ENCODE results near the gene CELA3B.
"Not testable (repeated sequence)": the region's sequence is repeated elsewhere in the genome, so short reads cannot be mapped to it uniquely, and the experiment has no call there.

The CELA3B gene

DNA sequence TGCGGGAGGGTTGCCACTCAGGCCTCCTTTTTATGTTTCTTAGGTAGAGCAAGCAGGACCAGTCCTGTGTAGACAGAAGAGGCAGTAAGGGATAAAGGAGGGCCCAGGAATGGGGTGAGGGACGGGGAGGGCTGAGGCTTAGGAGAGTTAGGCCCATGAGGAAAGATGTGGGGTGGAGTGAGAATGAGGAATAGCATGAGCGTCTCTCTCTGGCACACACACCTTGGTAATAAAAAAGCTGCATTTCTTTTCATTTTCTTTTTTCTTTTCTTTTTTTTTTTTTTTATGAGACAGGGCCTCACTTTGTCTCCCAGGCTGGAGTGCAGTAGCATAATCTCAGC lies 32.1 kb upstream of the CELA3B start:
- no peak for DNase-seq (ENCODE audit: low read depth)

DNA sequence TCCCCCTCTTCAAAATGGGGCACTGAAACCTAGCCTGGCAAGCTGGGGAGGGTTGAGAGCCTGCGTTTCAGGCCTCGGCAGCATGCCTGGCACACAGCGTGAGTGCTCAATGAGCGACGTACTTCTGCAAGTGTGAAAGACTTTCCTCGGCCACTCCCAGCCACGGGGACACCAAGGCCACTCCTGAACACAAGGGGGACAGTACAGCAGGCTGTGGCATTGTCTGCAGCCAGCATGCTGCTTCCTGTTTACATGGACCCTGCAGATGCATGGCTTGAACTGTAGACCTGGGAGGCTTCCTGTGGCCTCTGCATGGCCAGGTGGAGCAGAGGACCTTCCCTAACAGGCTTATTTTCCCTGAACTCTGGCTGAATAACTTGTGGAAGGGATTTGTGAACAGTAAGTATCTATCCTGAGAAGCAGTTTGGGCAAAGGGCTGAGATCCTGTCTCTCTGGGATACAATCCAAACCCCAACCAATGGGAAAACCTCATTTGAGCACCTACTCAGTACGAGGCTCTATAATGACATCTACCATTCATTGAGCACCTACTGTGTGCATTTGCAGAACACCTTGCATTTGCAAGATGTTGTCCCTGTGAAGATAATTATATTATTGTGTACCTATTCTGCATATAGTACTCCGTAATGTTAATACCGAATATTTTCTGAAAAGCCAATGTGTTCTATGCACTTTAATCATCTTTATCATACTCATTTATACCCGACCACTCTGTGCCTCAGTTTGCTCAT lies 29.8 kb upstream of the CELA3B start:
- no peak for DNase-seq (ENCODE audit: low read depth)

DNA sequence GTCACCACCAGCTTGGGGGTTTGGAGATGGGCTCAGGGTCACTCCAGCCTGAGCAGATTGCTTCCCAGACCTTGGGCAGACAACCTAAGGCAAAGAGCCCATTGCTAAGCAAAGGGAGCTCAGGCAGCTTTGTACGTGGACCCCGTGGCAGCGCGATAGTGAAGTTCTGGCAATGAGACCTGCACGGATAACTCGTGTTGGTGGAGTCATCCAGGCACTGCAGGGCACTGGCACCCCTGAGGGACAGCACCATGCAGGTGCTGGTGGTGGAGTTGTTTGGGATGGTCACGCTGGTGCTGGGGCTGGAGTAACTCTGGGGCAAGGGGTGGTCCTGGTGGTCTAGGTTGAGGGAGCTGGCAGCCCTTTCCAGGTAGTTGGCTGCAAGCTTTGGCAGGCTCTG lies 26.1 kb upstream of the CELA3B start:
- no peak for DNase-seq (ENCODE audit: low read depth)

DNA sequence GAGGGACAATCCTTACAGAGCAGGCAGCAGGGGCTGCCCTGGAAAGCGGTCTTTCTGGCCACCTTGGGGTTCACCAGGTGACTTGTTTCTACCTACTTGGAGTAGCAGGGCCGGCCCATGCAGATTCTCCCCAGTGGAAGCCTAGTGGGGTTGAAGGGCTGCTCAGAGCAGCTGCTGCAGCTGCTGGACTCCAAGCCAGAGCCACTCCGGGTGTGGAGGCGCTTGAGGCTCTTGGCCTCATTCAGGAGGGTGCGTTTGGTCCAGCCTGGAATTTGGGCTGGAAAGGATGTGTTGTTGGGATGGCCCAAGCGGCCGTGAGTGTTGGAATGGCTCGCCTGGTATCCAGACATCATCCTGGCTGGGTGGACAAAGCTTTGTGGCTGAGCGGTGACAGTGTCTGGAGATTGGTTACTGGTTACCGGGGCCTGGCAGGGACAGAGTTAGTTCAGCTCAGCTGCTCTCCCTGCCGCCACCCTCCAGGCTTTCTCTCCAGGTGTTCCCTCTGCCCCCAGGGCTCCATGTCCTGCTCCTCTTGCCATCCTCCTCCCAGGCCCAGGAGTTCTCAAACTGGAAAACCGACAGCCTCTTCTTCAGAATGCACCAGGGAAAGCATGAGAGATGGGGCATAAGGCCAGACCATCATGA lies 25.5 kb upstream of the CELA3B start:
- DNase-seq (ENCODE audit: low read depth) = no peak

DNA sequence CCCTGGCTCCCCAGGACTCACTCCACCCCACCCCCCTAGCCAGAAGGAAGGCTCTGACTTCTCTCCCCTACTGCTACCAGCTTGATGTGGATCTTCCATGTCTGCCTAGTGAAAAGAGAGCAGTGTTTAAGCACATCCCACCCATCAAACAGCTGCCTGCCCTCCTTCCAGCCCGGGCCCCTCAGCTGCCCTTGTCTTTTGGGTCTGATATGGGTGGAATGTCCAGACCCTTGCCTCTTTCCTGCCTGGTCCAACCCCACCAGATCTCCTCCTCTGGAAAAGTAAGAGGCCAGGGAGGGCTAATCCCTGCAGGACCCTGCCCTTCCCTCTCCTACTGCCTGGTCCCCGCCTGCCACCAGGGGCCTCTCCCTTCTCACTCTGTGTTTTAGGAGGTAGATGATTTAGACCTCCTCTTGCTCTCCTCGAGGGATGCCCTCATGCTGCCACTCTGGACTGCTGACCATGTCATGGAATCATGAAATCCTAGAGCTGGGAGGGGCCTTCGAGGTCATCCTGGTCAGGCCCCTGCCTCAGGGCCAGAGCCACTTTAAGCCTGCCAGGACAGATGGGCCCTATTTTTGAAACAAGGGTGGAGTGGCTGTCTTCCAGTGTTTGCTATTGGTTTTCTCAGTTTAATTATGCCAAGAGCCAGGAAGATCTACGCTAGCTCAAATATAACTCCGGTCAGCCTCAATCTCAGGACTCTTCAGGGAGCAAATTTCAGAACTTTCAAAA lies 23.9 kb upstream of the CELA3B start:
- DNase-seq (ENCODE audit: low read depth) = no peak

DNA sequence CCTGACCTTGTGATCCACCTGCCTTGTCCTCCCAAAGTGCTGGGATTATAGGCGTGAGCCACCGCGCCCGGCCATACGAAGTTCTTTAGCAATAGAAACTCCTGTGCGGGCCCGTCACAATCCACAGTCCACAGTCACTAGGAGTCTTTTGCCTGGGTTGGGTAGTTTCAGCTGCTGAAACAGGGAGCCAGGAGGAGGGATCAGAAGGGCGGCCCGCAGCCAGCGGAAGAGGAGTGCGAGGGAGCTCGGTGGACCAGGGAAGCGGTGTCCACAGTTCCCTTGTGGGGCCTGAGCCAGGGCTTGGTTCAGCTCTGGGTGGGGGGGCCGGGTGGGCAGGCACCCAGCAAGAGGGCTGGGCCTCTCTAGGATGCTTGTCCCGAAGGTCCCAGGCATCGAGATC lies 21.8 kb upstream of the CELA3B start:
- no peak for DNase-seq (ENCODE audit: low read depth)

DNA sequence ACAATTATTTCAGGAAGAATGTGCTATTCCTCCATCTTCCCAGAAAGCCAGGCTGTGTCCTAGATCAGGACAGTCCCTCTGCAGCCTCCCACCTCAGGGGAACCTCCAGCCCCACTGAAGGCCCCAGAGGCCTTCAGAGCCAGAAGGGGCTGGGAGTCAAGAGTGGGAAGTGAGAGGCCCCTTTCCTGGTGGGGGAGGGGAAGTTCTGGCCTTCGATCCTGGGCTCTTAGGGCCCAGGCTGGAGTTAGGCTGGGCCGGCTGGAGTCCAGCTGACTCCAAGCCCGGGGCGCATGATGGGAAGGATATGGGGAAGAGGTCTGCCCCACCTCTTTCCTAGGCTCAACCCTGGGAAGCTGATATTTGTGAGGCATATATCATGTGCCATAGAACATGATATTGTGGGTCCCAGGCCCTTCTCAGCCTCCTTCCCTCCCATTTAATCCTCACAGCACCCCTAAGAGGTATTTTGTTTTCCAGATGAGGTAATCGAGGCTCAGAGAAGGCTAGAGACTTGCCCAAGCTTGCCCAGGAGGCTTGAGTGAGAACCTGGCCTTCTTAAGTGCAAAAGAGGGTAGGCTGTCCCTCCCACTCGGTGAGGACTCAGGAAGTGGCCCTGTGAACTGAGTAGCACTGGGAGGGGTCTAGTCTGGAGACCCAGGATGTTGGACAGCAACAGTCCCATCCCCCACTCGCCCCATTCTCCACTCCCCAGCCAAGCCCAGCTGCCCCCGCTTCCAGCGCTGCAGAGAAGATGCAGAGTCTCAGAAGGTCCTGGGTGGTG lies 21.1 kb upstream of the CELA3B start:
- DNase-seq (ENCODE audit: low read depth) = no peak

DNA sequence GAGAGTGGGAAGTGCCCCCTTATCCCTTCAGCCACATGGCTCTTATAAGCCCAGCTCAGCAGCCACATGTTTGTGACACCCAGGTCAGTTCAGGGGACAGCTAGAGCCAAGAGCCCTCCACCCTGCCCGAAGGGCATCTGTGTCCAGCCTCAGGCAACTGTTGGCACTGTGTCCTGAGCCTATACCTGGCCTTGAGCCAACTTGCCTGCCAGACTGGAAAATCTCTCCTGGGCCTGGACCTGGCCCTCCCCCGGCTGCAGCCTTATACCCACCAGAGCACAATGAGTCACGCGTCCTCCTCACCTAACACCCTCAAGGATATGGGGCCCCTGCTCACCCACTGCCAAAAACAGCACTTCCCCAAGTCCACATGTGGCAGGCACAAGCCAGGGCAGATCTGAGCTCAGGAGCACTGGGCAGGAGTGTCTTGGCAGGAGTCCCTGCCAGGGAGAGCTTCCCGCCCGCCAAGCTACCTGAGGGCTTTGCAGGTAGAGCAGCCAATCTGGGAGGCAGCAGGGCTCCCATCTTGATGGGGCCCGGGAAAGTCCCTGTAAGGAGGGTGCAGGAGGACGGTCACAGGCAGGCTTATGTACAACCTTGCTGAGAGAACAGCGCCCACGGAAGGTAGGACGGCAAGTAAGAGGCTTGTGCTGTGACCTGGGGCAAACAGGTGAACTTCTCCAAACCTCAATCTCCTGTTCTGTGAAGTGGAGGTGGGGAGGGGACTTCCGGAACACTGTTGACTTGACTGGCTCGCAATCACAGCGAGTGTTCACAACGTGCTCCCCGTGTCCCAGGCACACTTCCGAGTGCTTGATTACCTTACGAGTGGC lies 19.9 kb upstream of the CELA3B start:
- no peak for DNase-seq (ENCODE audit: low read depth)

DNA sequence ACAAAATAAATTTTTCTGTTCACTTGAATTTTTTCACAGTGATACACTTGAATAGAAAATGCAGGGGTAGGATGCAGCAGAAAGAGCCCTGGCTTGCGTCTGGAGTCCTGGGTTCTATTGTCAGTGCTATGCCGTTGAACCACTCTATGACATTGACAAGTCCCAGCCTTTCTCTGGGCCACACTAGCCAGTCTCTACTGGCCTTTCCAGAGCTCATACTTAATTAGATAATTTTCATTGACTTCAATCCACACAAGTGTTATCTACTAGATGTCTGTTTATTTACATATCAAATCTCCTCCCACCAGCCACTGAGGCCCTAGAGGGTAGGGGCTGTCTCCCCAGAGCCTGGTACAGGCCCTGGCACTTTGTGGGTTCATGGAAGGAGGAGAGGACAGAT lies 15.5 kb upstream of the CELA3B start:
- DNase-seq (ENCODE audit: low read depth) = no peak

DNA sequence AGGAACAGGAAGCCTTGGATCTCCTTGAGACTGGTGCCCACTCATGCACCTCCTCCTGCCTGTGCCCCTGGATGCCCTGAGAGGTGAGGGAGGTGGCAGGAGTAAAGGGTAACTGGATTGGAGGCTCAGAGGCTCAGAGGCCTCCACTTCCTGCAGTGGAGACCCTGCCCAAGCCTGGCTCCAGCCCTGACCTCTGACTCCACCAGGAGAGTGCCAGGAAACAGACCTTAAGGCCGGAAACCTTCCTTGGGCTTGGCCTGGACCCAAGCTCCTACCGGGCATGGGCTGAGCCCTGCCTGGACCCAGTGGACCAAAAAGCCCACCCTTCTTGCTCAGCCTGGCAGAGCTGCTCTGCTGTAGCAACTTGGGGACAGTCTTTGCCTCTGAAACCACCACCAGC lies 15.0 kb upstream of the CELA3B start:
- DNase-seq (ENCODE audit: low read depth) = no peak

DNA sequence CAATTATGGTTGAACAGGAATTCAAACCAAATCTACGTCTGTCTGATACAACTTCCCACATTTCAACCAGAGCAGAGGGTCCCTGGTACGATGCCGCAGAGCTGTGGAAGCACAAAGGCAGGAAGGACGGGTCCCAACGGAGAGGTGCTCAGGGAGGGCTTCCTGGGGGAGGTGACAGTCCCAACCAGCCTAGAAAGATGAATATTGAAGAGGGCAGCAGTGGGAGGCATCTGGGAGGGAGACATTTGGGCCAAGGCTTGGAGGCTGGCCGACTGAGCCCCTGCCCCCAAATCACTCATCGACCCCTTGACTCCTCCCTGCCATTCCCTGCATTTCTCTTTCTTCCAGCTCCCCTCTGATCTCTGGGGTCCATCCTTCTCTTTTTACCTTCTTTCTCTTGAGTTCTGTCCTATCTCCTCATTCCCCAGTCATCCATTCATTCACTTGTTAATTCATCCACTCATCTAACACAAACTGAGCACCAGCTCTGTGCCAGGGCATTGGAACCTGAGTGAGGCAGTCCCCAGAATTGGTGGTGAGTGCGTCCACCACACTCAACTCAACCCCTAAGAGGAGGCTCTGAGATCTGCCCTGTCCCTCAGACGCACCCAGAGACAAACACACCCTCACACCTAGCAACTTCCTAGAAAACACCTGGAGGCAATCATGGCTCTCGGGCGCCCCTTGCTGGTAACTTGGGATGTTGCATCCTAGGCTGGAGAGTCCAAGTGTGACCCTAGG lies 13.2 kb upstream of the CELA3B start:
- peak; percentile 77 for DNase-seq (ENCODE audit: low read depth)

DNA sequence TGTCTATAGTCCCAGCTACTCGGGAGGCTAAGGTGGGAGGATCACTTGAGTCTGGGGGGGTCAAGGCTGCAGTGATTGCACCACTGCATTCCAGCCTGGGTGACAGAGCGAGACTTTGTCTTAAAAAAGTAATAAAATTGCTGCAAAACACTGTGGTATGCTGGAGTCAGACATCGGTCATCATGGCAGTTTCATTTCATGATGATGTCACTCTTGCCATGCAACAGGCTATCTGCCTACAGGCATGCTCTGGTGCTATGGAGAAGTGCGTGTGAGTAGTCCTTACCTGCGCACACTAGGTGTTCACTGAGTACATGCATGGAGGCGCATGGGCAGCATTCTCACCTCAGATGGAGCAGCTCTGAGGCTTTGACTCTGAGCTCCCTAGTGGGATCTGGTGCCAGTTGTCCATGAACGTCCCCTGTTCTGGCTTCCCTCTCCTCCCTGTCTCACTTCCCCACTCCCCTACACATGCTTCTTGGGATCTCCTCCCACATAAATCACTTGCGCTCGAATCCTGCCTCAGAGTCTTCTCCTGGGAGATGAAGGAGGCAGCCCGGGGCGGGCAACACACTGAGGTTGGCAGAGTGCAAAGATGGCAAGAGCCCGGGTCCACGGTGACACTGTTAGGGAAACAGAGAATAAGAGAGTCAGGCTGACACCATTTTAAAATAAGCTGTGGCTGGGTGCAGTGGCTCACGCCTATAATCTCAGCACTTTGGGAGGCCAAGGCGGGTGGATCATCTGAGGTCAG lies 10.4 kb upstream of the CELA3B start:
- DNase-seq (ENCODE audit: low read depth) = no peak

DNA sequence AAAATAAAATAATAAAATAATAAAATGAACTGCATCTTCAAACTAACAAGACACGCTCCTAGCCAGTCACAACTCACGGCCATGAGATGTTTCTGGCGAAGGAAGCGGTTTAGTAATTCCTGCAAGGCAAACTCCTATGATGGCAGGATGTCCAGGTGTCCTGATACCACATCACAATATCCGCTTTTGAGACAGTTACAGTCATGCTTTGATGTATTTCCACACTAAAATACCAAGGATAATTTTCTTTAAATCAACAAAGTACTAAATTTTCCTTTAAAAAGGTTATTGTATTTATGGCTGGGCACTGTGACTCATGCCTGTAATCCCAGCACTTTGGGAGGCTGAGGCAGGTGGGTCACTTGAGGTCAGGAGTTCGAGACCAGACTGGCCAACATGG lies 9.6 kb upstream of the CELA3B start:
- DNase-seq (ENCODE audit: low read depth) = not testable (repeated sequence)

DNA sequence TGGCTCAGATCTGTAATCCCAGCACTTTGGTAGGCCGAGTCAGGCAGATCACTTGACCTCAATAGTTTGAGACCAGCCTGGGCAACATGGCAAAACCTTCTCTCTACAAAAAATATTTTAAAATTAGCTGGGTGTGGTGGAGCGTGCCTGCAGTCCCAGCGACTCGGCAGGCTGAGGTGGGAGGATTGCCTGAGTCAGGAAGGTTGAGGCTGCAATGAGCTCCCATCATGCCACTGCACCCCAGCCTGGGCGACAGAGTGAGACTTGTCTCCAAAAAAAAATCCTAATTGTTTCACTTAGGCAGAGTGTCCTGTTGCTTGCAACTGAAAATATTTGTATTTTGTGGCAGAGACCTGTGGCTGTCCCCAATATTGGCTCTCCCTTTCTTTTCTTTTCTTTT lies 7.8 kb upstream of the CELA3B start:
- not testable (repeated sequence) for DNase-seq (ENCODE audit: low read depth)

DNA sequence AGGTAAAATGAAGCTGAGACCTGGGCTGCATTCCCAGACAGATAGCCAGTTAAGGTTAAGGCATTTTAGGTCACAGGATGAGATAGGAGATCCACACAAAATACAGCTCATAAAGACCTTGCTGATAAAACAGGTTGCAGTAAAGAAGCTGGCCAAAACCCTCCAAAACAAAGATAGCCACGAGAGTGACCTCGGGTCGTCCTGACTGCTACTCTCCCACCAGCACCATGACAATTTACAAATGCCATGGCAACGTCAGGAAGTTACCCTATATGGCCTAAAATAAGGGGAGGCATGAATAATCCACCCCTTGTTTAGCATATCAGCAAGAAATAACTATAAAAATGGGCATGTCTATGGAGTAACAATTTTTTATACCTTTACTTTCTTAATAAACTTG lies 6.3 kb upstream of the CELA3B start:
- not testable (repeated sequence) for DNase-seq (ENCODE audit: low read depth)

DNA sequence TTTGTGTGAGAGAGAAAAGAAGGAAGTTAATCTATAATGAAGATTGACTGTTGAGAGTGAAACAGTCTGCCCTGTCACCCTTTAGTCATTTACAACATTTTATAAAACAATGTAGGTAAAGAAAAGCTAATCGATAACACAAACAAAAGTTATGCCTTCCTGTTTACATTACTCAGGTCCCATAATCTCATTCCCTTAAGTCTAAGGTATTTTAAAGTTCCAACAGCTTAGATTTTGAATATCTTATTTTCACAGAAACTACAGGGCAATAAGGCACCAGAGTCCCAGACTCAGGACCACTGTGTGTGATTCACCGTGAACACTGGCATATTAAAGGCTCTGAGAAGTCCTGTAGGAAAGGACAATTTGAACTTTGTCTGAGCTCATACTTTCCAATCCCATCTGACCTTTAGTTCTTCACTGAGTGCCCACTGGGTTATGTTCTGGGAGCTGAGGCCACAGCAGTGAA lies 3.8 kb upstream of the CELA3B start:
- not testable (repeated sequence) for DNase-seq (ENCODE audit: low read depth)

DNA sequence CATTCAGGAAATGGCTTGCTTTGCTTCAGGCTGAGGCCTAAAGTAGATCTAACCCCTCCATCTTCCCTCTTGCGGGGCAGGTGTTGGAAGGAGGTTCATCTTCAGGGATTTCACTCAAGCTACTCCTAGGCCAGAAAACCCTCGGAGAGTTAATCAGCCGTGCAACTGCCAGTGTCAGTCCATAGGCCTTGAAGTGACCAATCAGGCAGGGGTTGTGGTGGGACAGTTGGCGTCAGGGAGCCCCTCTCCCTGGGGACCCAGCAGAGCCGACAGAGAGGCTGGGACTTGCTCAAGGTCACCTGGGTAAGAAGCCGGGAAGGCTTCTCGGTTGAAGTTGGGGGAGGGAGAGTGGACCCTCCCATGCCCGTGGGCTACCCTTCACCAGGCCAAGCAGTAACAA lies 2.9 kb upstream of the CELA3B start:
- DNase-seq (ENCODE audit: low read depth) = not testable (repeated sequence)

DNA sequence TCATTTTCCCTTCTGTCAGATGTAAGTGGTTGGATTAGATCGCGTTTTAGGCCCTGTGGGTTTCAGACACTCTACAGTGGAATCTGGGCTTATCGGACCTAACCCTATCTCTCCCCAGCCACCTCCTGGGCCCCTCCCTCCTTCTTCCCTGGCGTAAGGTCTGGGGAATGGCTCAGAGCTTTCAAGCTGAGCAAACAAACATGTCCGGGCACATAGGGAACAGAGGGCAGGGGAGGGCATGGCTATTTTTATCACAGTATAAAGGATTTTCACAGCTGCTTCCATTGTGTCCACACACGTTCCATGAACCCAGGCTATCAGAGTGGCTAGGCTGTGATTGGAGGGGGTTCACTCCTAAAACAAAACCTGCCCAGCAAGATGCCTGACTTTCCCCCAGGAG lies 2.1 kb upstream of the CELA3B start:
- not testable (repeated sequence) for DNase-seq (ENCODE audit: low read depth)

DNA sequence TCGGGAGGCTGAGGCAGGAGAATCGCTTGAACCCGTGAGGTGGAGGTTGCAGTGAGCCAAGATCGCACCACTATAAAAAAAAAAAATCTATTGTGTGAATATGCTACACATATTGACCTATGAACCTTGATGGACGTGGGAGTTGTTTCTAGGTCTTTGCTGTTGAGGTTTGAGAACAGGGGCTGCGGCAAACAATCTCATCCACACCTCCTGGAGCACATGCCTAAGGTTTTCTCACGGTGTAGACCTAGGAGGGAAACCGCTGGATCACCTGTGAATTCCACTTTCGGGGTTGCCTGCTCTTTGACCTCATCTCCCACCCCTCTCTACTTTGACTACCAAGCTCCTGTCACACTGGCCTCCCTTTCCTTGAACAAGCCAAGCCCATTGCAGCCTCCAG lies 1.5 kb upstream of the CELA3B start:
- DNase-seq (ENCODE audit: low read depth) = not testable (repeated sequence)

DNA sequence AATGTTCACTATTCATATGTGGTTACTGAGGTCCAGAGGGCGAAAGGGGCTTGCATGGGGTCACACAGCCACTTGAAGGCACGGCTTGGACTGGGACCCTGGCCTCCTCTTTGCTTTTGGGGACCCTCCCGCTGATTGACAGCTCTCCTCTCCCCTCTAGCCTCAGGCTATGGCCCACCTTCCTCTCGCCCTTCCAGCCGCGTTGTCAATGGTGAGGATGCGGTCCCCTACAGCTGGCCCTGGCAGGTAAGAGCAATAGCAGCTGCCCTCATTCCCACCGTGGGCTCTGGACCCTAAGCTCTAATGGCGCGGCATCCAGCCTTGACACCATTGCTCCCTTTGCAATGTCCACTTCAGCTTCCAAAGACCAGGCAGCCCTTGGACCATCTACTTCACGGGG lies 1.4 kb downstream of the CELA3B start:
- not testable (repeated sequence) for DNase-seq (ENCODE audit: low read depth)
